ENCODE results near the gene RAB7B.

The RAB7B gene

GRCh38 chr1:205986861-205987260 is 16.3 kb downstream of the RAB7B start:
- Histone ChIP-seq H3K4me3 (ENCODE audit: low read length) (no peak overlapping the region), H3K27ac (ENCODE audit: low read depth, low read length) (no peak overlapping the region), H3K36me3 (ENCODE audit: control insufficient read depth, insufficient read depth, low read length) (peaks cover 2% of the 10 kb centered on the region), H3K27me3 (ENCODE audit: control insufficient read depth, insufficient read depth, low read length) (no peaks in the 10 kb centered on the region), H3K9ac (ENCODE audit: low read length) (no peak overlapping the region), H3K4me1 (ENCODE audit: control insufficient read depth, insufficient read depth, low read length) (no peaks in the 10 kb centered on the region)

GRCh38 chr1:205986292-205986691 is 16.9 kb downstream of the RAB7B start:
- Histone ChIP-seq H3K9ac (ENCODE audit: low read length) (no peak overlapping the region), H3K4me3 (ENCODE audit: low read length) (no peak overlapping the region), H3K27me3 (ENCODE audit: control insufficient read depth, insufficient read depth, low read length) (no peaks in the 10 kb centered on the region), H3K36me3 (ENCODE audit: control insufficient read depth, insufficient read depth, low read length) (peaks cover 2% of the 10 kb centered on the region), H3K27ac (ENCODE audit: low read depth, low read length) (no peak overlapping the region), H3K4me1 (ENCODE audit: control insufficient read depth, insufficient read depth, low read length) (no peaks in the 10 kb centered on the region)

- no peaks in the 10 kb centered on the region for H3K27me3 ChIP-seq (ENCODE audit: control insufficient read depth, insufficient read depth, low read length)
- H3K36me3 ChIP-seq (ENCODE audit: control insufficient read depth, insufficient read depth, low read length): peaks cover 2% of the 10 kb centered on the region
- no peaks in the 10 kb centered on the region for H3K4me1 ChIP-seq (ENCODE audit: control insufficient read depth, insufficient read depth, low read length)
- H3K27ac ChIP-seq (ENCODE audit: low read depth, low read length): no peak overlapping the region
- no peak overlapping the region for H3K4me3 ChIP-seq (ENCODE audit: low read length)
- no peak overlapping the region for H3K9ac ChIP-seq (ENCODE audit: low read length)
Observed at GRCh38 chr1:205985330-205986005, 17.7 kb downstream of the RAB7B start.

- no peak overlapping the region for H3K27ac ChIP-seq (ENCODE audit: low read depth, low read length)
- no peaks in the 10 kb centered on the region for H3K4me1 ChIP-seq (ENCODE audit: control insufficient read depth, insufficient read depth, low read length)
- peaks cover 2% of the 10 kb centered on the region for H3K36me3 ChIP-seq (ENCODE audit: control insufficient read depth, insufficient read depth, low read length)
- no peaks in the 10 kb centered on the region for H3K27me3 ChIP-seq (ENCODE audit: control insufficient read depth, insufficient read depth, low read length)
- H3K9ac ChIP-seq (ENCODE audit: low read length): no peak overlapping the region
- no peak overlapping the region for H3K4me3 ChIP-seq (ENCODE audit: low read length)
Observed at GRCh38 chr1:205983925-205984725, 19.1 kb downstream of the RAB7B start.

- Histone ChIP-seq H3K27me3 (ENCODE audit: control insufficient read depth, insufficient read depth, low read length) (no peaks in the 10 kb centered on the region), H3K27ac (ENCODE audit: low read depth, low read length) (no peak overlapping the region), H3K9ac (ENCODE audit: low read length) (no peak overlapping the region), H3K36me3 (ENCODE audit: control insufficient read depth, insufficient read depth, low read length) (peaks cover 2% of the 10 kb centered on the region), H3K4me1 (ENCODE audit: control insufficient read depth, insufficient read depth, low read length) (no peaks in the 10 kb centered on the region), H3K4me3 (ENCODE audit: low read length) (no peak overlapping the region)
Observed at GRCh38 chr1:205981257-205981656, 21.9 kb downstream of the RAB7B start.

- H3K27ac ChIP-seq (ENCODE audit: low read depth, low read length): no peak overlapping the region
- no peaks in the 10 kb centered on the region for H3K4me1 ChIP-seq (ENCODE audit: control insufficient read depth, insufficient read depth, low read length)
- H3K36me3 ChIP-seq (ENCODE audit: control insufficient read depth, insufficient read depth, low read length): peaks cover 2% of the 10 kb centered on the region
- no peak overlapping the region for H3K9ac ChIP-seq (ENCODE audit: low read length)
- H3K27me3 ChIP-seq (ENCODE audit: control insufficient read depth, insufficient read depth, low read length): no peaks in the 10 kb centered on the region
- no peak overlapping the region for H3K4me3 ChIP-seq (ENCODE audit: low read length)
Observed at GRCh38 chr1:205980237-205980870, 22.8 kb downstream of the RAB7B start.

GRCh38 chr1:205979301-205979700 is 23.9 kb downstream of the RAB7B start:
- Histone ChIP-seq H3K27ac (ENCODE audit: low read depth, low read length) (no peak overlapping the region), H3K9ac (ENCODE audit: low read length) (no peak overlapping the region), H3K4me3 (ENCODE audit: low read length) (no peak overlapping the region), H3K27me3 (ENCODE audit: control insufficient read depth, insufficient read depth, low read length) (no peaks in the 10 kb centered on the region), H3K36me3 (ENCODE audit: control insufficient read depth, insufficient read depth, low read length) (peaks cover 2% of the 10 kb centered on the region), H3K4me1 (ENCODE audit: control insufficient read depth, insufficient read depth, low read length) (no peaks in the 10 kb centered on the region)

GRCh38 chr1:205978676-205979075 is 24.5 kb downstream of the RAB7B start:
- Histone ChIP-seq H3K4me1 (ENCODE audit: control insufficient read depth, insufficient read depth, low read length) (no peaks in the 10 kb centered on the region), H3K27me3 (ENCODE audit: control insufficient read depth, insufficient read depth, low read length) (no peaks in the 10 kb centered on the region), H3K36me3 (ENCODE audit: control insufficient read depth, insufficient read depth, low read length) (peaks cover 2% of the 10 kb centered on the region), H3K4me3 (ENCODE audit: low read length) (no peak overlapping the region), H3K9ac (ENCODE audit: low read length) (no peak overlapping the region), H3K27ac (ENCODE audit: low read depth, low read length) (no peak overlapping the region)

GRCh38 chr1:205977402-205978014 is 25.7 kb downstream of the RAB7B start:
- no peaks in the 10 kb centered on the region for H3K27me3 ChIP-seq (ENCODE audit: control insufficient read depth, insufficient read depth, low read length)
- H3K36me3 ChIP-seq (ENCODE audit: control insufficient read depth, insufficient read depth, low read length): peaks cover 2% of the 10 kb centered on the region
- H3K9ac ChIP-seq (ENCODE audit: low read length): no peak overlapping the region
- no peak overlapping the region for H3K4me3 ChIP-seq (ENCODE audit: low read length)
- H3K27ac ChIP-seq (ENCODE audit: low read depth, low read length): no peak overlapping the region
- no peaks in the 10 kb centered on the region for H3K4me1 ChIP-seq (ENCODE audit: control insufficient read depth, insufficient read depth, low read length)

GRCh38 chr1:205976708-205977401 is 26.3 kb downstream of the RAB7B start:
- Histone ChIP-seq H3K4me1 (ENCODE audit: control insufficient read depth, insufficient read depth, low read length) (no peaks in the 10 kb centered on the region), H3K27me3 (ENCODE audit: control insufficient read depth, insufficient read depth, low read length) (no peaks in the 10 kb centered on the region), H3K27ac (ENCODE audit: low read depth, low read length) (no peak overlapping the region), H3K9ac (ENCODE audit: low read length) (no peak overlapping the region), H3K4me3 (ENCODE audit: low read length) (no peak overlapping the region), H3K36me3 (ENCODE audit: control insufficient read depth, insufficient read depth, low read length) (no peaks in the 10 kb centered on the region)

- no peak overlapping the region for H3K4me3 ChIP-seq (ENCODE audit: low read length)
- no peaks in the 10 kb centered on the region for H3K36me3 ChIP-seq (ENCODE audit: control insufficient read depth, insufficient read depth, low read length)
- no peaks in the 10 kb centered on the region for H3K4me1 ChIP-seq (ENCODE audit: control insufficient read depth, insufficient read depth, low read length)
- no peak overlapping the region for H3K9ac ChIP-seq (ENCODE audit: low read length)
- H3K27me3 ChIP-seq (ENCODE audit: control insufficient read depth, insufficient read depth, low read length): no peaks in the 10 kb centered on the region
- no peak overlapping the region for H3K27ac ChIP-seq (ENCODE audit: low read depth, low read length)
Observed at GRCh38 chr1:205976036-205976435, 27.2 kb downstream of the RAB7B start.

Data from rectal smooth muscle tissue (tissue), 1 donor.